GM12801 (cell line): Measurements from ENCODE around the gene EEF2KMT.

Source experiments
- TF ChIP-seq, protein P1 (sequence below): IDR thresholded peaks from one replicate; pipeline ENCODE4 v1.5.1; 2011; ENCODE audit warnings: control low read depth; ENCODE audit not compliant: insufficient read length; ENCODE audit errors: extremely low read depth

EEF2KMT gene

DNA sequence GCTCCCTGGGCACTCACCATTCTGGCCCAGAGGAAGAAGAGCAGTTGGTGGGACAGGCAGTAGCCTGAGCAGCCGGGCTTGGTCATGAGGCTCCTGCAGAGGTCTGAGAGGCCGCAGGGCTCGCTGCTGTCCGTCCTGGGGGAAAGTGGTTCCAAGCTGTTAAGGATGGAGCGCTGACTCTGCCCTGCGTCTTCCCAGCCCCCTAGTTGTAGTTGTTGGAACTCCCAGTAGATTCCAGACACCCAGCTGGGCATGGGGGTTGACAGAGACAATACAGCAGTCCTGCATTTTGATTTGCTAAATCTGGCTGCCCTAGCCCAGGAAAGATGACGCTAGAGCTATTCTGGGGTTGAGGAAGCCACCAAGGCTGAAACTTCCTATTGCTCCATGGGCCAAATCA, 39.1 kb downstream of the EEF2KMT start:
- TF ChIP-seq, protein P1, sequence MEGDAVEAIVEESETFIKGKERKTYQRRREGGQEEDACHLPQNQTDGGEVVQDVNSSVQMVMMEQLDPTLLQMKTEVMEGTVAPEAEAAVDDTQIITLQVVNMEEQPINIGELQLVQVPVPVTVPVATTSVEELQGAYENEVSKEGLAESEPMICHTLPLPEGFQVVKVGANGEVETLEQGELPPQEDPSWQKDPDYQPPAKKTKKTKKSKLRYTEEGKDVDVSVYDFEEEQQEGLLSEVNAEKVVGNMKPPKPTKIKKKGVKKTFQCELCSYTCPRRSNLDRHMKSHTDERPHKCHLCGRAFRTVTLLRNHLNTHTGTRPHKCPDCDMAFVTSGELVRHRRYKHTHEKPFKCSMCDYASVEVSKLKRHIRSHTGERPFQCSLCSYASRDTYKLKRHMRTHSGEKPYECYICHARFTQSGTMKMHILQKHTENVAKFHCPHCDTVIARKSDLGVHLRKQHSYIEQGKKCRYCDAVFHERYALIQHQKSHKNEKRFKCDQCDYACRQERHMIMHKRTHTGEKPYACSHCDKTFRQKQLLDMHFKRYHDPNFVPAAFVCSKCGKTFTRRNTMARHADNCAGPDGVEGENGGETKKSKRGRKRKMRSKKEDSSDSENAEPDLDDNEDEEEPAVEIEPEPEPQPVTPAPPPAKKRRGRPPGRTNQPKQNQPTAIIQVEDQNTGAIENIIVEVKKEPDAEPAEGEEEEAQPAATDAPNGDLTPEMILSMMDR = no peak

DNA sequence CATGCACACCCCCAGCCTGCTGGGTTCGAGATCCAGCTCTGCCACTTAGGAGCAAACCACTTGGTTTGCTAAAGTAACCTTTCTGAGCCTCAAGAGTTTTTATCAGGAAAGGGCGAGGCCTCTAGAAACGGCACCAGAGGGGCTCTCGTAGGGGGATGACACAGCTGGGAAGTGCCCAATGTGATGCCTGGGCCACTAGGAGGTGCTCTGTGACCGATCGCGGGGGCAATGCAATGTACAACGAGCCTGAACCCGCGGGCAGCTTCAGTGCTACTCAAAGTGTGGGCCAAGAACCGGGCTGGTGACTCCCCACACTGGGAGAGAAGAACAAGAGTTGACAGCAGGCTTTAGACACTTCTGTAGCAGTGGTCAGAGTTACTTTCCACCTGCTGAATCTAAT, 41.2 kb downstream of the EEF2KMT start:
- TF ChIP-seq, protein P1 = no peak

DNA sequence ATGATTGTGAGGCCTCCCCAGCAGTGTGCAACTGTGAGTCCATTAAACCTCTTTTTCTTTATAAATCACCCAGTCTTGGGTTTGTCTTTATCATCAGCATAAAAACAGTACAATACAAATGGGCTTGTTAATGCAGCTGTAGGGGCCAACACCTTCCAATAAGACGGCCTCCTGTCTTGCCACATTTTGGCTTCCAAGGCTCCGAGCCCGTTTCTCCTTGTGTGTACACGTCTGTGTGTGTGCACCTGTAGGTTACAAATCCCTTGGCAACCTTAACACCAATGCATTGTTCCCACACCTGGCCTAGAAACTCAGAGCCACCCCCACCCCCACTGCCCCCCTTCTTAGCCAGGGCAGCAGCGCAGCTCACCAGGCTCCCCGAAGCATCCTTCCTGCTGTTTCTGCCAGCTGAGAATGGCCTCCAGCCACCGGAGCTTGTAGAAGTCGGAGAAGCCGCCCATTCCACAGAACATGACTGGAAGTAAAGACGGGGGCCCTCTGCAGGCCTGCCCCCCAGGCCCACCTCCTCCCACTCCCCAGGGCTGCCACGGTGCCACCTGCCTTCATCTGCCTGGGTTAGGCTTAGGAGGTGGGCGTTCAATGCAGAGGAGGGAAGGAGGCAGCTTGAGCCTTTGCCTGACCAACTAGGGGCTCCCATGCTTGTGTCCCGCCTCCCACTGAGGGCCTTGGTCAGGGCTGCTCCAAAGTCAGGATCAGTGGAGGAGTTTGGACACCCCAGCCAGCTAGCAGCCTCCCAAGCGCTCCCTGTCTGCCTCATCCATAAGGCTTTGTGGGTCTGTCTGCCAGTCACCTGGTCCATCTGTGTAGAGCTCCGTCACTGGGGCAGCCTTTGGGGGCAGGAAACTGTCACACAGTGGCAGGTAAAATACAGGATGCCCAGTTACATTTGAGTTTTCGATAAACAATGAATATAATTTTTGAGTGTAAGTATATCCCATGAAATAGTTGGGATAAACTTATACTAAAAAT, 42.4 kb downstream of the EEF2KMT start:
- TF ChIP-seq, protein P1 = no peak

DNA sequence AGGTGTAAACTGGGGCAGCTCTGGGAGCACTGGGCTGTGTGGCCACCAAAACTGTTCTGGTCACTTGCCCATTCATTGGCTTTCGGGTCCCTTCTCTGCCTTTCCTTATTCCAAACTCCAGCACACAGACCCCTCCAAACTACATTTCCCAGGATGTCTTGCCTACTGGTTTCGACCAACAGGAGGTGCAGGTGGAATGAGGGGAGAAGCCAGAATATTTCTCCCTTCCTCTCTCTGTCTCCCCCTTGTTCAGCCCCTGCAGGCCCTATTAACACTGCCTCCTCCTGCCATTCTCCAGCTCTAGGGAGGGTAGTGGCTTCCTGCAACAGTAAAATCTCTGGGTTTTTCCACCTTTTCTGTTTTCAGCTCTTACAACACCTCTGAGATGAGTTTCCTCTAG, 50.7 kb downstream of the EEF2KMT start:
- TF ChIP-seq, protein P1 = no peak

DNA sequence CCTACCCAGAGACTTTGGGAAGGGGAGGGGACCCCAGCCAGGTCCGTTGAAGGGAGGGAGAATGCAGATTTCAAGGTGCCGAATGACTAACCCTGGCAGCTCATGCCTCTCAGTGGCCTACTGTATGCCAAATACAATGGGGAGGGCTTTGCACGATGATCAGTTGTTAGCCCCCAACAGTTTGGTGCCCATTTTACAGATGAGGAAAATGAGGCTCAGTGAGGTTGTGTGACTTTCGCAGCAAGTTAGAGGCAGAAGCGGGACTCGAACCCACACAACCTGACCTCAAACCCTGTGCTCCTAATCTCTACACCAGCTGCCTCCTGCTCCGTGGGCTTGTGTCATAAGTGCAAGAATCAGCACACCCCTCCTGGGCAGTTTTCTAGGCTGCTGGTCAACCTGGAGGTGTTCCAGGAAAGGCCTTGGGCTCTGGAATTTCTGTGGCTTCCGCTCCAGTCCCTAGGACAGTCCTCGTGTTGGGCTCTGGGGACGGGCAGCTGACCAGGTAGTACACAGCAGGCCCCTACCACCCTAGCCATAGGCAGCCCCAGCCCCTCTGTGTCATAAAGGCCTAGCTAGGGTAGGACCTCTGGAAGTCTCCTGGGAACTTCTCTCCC, 52.0 kb downstream of the EEF2KMT start:
- TF ChIP-seq, protein P1 = no peak

DNA sequence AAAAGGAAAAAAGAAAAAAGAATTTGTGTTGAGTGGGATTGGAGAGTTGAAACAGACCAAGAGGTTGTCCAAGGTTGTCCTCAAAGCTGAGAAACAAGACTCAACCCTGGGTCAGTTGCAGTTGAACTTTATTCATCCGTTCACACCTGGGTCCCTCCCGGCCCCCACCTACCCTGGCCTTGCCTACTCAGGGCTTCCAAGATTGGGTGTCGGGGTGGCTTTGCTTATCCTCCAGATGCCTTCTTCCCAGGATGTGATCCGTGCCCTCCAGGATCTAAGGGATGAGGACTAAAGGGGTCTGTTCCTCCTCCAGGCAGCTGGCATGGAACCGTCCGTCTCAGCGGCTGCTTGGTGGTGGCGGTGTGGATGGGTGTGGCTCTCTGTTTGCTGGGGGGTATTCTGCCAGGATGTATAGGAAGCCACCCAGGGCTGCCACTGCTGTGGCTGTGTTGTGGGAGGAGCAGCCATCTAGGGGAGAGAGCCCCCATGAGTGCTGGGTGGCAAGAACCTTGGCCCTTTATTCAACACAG, 53.5 kb downstream of the EEF2KMT start:
- TF ChIP-seq, protein P1 = no peak

DNA sequence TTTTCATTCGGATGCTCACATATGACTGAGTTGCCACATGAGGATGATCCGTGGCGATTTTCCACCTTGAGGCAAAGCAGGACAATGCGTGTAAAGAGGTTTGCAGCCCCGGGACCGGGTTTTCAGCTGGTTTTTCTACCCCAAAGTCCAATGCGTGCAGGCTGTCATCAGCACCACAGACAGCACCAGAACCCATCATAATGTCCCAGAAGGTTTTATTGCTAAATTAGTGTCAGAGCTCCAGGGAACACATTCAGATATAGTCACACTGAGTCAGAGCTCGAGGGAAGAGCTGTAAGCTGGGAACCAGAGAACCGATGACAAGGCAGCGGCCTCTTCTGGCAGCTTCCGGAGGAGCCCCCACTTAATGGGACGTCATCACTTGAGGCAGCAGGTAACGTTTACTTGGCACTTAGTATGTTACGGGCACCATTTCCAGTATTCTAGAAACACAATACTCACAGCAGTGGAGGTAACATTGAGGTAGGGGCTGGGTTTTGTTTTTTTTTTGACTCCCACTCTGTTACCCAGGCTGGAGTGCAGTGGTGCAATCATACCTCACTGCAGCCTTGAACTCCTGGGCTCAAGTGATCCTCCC, 54.9 kb downstream of the EEF2KMT start:
- TF ChIP-seq, protein P1 = no peak
